ENCODE measurements around the gene CYP26B1. TPM values are rescaled to one million over a fixed set of nuclear protein-coding genes. Genes with fewer than 3 reads are reported as not detected.

Gene CYP26B1
- total and polyA plus RNA-seq, 4 donors = 0.47 to 1.8 (median 0.65) TPM

- peaks cover 0 to 3% (median 0%) of the 10 kb centered on the region in 4 donors for H3K27me3 ChIP-seq (ENCODE audit: control insufficient read depth in 4 of 4, insufficient read depth in 4 of 4, low read length in 3 of 4)
- no peak overlapping the region for H3K9ac ChIP-seq (ENCODE audit: low read depth in 1 of 2, low read length in 2 of 2)
- no peak overlapping the region for H3K4me3 ChIP-seq (ENCODE audit: low read depth in 1 of 3, low read length in 3 of 3)
- no peak for DNase-seq (ENCODE audit: low spot score)
- H3K9me3 ChIP-seq (ENCODE audit: control insufficient read depth in 4 of 4, low read length in 3 of 4) = no peaks in the 10 kb centered on the region
- no peak overlapping the region for H3K27ac ChIP-seq (ENCODE audit: low read depth in 1 of 2, low read length in 2 of 2)
- peaks cover 4 to 16% (median 12%) of the 10 kb centered on the region in 4 donors for H3K4me1 ChIP-seq (ENCODE audit: control insufficient read depth in 4 of 4, insufficient read depth in 4 of 4, low read length in 3 of 4)
- no peaks in the 10 kb centered on the region for H3K36me3 ChIP-seq (ENCODE audit: control insufficient read depth in 4 of 4, insufficient read depth in 3 of 4, low read depth in 1 of 4, low read length in 3 of 4)
- WGBS = 87% methylated on average over 5 of the region's 5 CpGs
- TF ChIP-seq ATF3 (IDR thresholded peaks at IDR 0.05) = no peak
- TF ChIP-seq EGR1 (IDR thresholded peaks at IDR 0.05; ENCODE audit: low read depth in 2 of 2) = no peak
- TF ChIP-seq SP1 (IDR thresholded peaks at IDR 0.05) = no peak
- TF ChIP-seq HNF4G (IDR thresholded peaks at IDR 0.05) = no peak
- no peak for TF ChIP-seq HNF4A (conservative IDR thresholded peaks at IDR 0.05)
Observed at GRCh38 chr2:72153924-72154323, 6.3 kb upstream of the CYP26B1 start.

GRCh38 chr2:72153026-72153791 lies 5.5 kb upstream of the CYP26B1 start:
- Histone ChIP-seq H3K9ac (ENCODE audit: low read depth in 1 of 2, low read length in 2 of 2) (no peak overlapping the region), H3K36me3 (ENCODE audit: control insufficient read depth in 4 of 4, insufficient read depth in 3 of 4, low read depth in 1 of 4, low read length in 3 of 4) (no peaks in the 10 kb centered on the region), H3K27me3 (ENCODE audit: control insufficient read depth in 4 of 4, insufficient read depth in 4 of 4, low read length in 3 of 4) (peaks cover 0 to 3% (median 0%) of the 10 kb centered on the region in 4 donors), H3K27ac (ENCODE audit: low read depth in 1 of 2, low read length in 2 of 2) (no peak overlapping the region), H3K4me3 (ENCODE audit: low read depth in 1 of 3, low read length in 3 of 3) (no peak overlapping the region), H3K4me1 (ENCODE audit: control insufficient read depth in 4 of 4, insufficient read depth in 4 of 4, low read length in 3 of 4) (peaks cover 4 to 21% (median 13%) of the 10 kb centered on the region in 4 donors), H3K9me3 (ENCODE audit: control insufficient read depth in 4 of 4, low read length in 3 of 4) (no peaks in the 10 kb centered on the region)
- DNase-seq (ENCODE audit: low spot score) = no peak
- TF ChIP-seq SP1 (IDR thresholded peaks at IDR 0.05) (no peak), FOXA1 (IDR thresholded peaks at IDR 0.05) (no peak), HNF4A (conservative IDR thresholded peaks at IDR 0.05) (no peak), REST (IDR thresholded peaks at IDR 0.05) (no peak), MAX (IDR thresholded peaks at IDR 0.05) (no peak)
- 77% methylated on average over 18 of the region's 18 CpGs for WGBS

- peaks cover 0 to 7% (median 5%) of the 10 kb centered on the region in 4 donors for H3K27me3 ChIP-seq (ENCODE audit: control insufficient read depth in 4 of 4, insufficient read depth in 4 of 4, low read length in 3 of 4)
- H3K4me1 ChIP-seq (ENCODE audit: control insufficient read depth in 4 of 4, insufficient read depth in 4 of 4, low read length in 3 of 4) = peaks cover 12 to 42% (median 25%) of the 10 kb centered on the region in 4 donors
- no peak for DNase-seq (ENCODE audit: low spot score)
- no peak overlapping the region for H3K9ac ChIP-seq (ENCODE audit: low read depth in 1 of 2, low read length in 2 of 2)
- no peak overlapping the region for H3K4me3 ChIP-seq (ENCODE audit: low read depth in 1 of 3, low read length in 3 of 3)
- H3K36me3 ChIP-seq (ENCODE audit: control insufficient read depth in 4 of 4, insufficient read depth in 3 of 4, low read depth in 1 of 4, low read length in 3 of 4) = no peaks in the 10 kb centered on the region
- H3K27ac ChIP-seq (ENCODE audit: low read depth in 1 of 2, low read length in 2 of 2) = no peak overlapping the region
- H3K9me3 ChIP-seq (ENCODE audit: control insufficient read depth in 4 of 4, low read length in 3 of 4) = peaks cover 0 to 7% (median 0%) of the 10 kb centered on the region in 4 donors
- 68% methylated on average over 2 of the region's 2 CpGs for WGBS
- TF ChIP-seq HNF4G (IDR thresholded peaks at IDR 0.05) (no peak), CTCF (IDR thresholded peaks at IDR 0.05; ENCODE audit: low read depth, low read length, missing input control) (no peak), RXRA (IDR thresholded peaks at IDR 0.05) (no peak), FOXA2 (IDR thresholded peaks at IDR 0.05) (no peak), RAD21 (IDR thresholded peaks at IDR 0.05) (no peak), GABPA (IDR thresholded peaks at IDR 0.05 in 1 of 2, conservative IDR thresholded peaks at IDR 0.05 in 1 of 2) (no peak), REST (IDR thresholded peaks at IDR 0.05) (no peak), SP1 (IDR thresholded peaks at IDR 0.05) (no peak), ATF3 (IDR thresholded peaks at IDR 0.05) (no peak), FOXA1 (IDR thresholded peaks at IDR 0.05) (no peak), EGR1 (IDR thresholded peaks at IDR 0.05; ENCODE audit: low read depth in 2 of 2) (no peak), MAX (IDR thresholded peaks at IDR 0.05) (no peak), HNF4A (conservative IDR thresholded peaks at IDR 0.05) (no peak), NR2F2 (IDR thresholded peaks at IDR 0.05) (no peak), YY1 (IDR thresholded peaks at IDR 0.05) (no peak)
Observed at GRCh38 chr2:72150861-72151356, 3.2 kb upstream of the CYP26B1 start.

All from liver (tissue), 9 donors.